K562 (cell line): ENCODE results near the gene P4HB. TPM values are rescaled to one million over a fixed set of nuclear protein-coding genes. Genes with fewer than 3 reads are reported as not detected.

Experiments used
- ATAC-seq: fragments of 200-7000 bp; cut with Tn5 transposase; 3 replicates; pipeline ENCODE4 v1.9.1; 2020; ENCODE audit warnings: moderate library complexity
- BruUV-seq: library from RNA; stranded (reverse); fragments of 400-500 nt; replicated peaks from 2 replicates; lab custom pipeline; 2021; lab: Mats Ljungman, UMichigan
- CTCF ChIA-PET: fragments of 300-600 bp; formaldehyde crosslinking; extraction: SDS; loops from one replicate; lab custom pipeline; 2021; ENCODE audit warnings: low intra/inter-chr PET ratio; lab: Yijun Ruan, JAX
- POLR2A ChIA-PET: fragments of 300-600, 350-650 bp; sonication (Branson Sonifier 250); formaldehyde crosslinking; extraction: SDS; loops from one replicate; lab custom pipeline; 2021; ENCODE audit warnings: antibody characterized with exemption, inconsistent platforms; lab: Yijun Ruan, JAX
- DNase-seq, 4 experiments: peaks; one replicate each; pipeline versions ENCODE4 v3.0.0 to v3.0.0-alpha.2; 2011 to 2018; ENCODE audit warnings: low spot score in 3 of 4, mixed read lengths in 3 of 4; ENCODE audit errors: extremely low read depth in 1 of 4
- FAIRE-seq: peaks from 2 replicates; lab custom pipeline; 2011; peaks lifted over from hg19 to GRCh38; lab: Jason Lieb, UNC
- H2AFZ ChIP-seq: 2 replicates; pipeline ENCODE4 v1.6.0; 2011; ENCODE audit warnings: low read depth, low read length, control low read depth, inconsistent platforms
- H3K27ac ChIP-seq: fragments of 200-600 bp; 3 replicates; pipeline ENCODE4 v1.8.0; 2011; ENCODE audit warnings: low read depth, mild to moderate bottlenecking, control low read depth, inconsistent platforms, low read length, moderate library complexity, mixed read lengths; ENCODE audit errors: extremely low read depth
- H3K27me3 ChIP-seq, 2 experiments: fragments of 300-600 bp in 1 of 2; 2 replicates in 1 of 2; 3 replicates in 1 of 2; pipeline versions ENCODE4 v1.6.0 to v1.8.0; 2011; ENCODE audit warnings: inconsistent platforms in 2 of 2, low read length in 2 of 2, mild to moderate bottlenecking in 1 of 2, mixed read lengths in 1 of 2, moderate library complexity in 1 of 2; ENCODE audit not compliant: control insufficient read depth in 2 of 2, insufficient read depth in 2 of 2
- H3K36me3 ChIP-seq: fragments of 300-600 bp; 3 replicates; pipeline ENCODE4 v1.8.0; 2011; ENCODE audit warnings: mild to moderate bottlenecking, low read length, inconsistent platforms; ENCODE audit not compliant: control insufficient read depth, insufficient read depth
- H3K4me1 ChIP-seq, 2 experiments: fragments of 200-600 bp in 1 of 2; replicated peaks in 1 of 2; 2 replicates in 1 of 2; 3 replicates in 1 of 2; pipeline versions ENCODE4 v1.5.1 to v1.8.0; 2011; ENCODE audit warnings: inconsistent platforms in 2 of 2, low read length in 2 of 2, mild to moderate bottlenecking in 1 of 2, mixed read lengths in 1 of 2, moderate library complexity in 1 of 2; ENCODE audit not compliant: control insufficient read depth in 2 of 2, insufficient read depth in 2 of 2
- H3K4me2 ChIP-seq: 2 replicates; pipeline ENCODE4 v1.6.1; 2011; ENCODE audit warnings: low read length, control low read depth, inconsistent platforms, mixed read lengths; ENCODE audit not compliant: insufficient read depth
- H3K4me3 ChIP-seq: fragments of 200-600 bp; sonication (generic), shearing (Covaris generic); 2 replicates; pipeline ENCODE4 v1.5.1; 2016; ENCODE audit warnings: control low read depth, inconsistent platforms
- H3K79me2 ChIP-seq: fragments of 200-600 bp; 3 replicates; pipeline ENCODE4 v1.8.0; 2011; ENCODE audit warnings: low read length, inconsistent platforms; ENCODE audit not compliant: control insufficient read depth, insufficient read depth
- H3K9ac ChIP-seq, 2 experiments: 2 replicates each; pipeline versions ENCODE4 v1.6.0 to v1.6.1; 2011; ENCODE audit warnings: low read depth in 2 of 2, low read length in 2 of 2, control low read depth in 1 of 2, inconsistent platforms in 1 of 2, mild to moderate bottlenecking in 1 of 2, mixed read lengths in 1 of 2; ENCODE audit not compliant: insufficient read depth in 1 of 2
- H3K9me1 ChIP-seq: one replicate; pipeline ENCODE4 v1.6.0; 2011; ENCODE audit warnings: inconsistent platforms, mild to moderate bottlenecking, low read length, moderate library complexity; ENCODE audit not compliant: control insufficient read depth, insufficient read depth
- H3K9me3 ChIP-seq: replicated peaks from 2 replicates; pipeline ENCODE4 v1.5.1; 2011; ENCODE audit warnings: low read depth, low read length, inconsistent platforms; ENCODE audit not compliant: control insufficient read depth, insufficient read depth
- H4K20me1 ChIP-seq: replicated peaks from 2 replicates; pipeline ENCODE4 v1.6.1; 2011; ENCODE audit warnings: low read length, inconsistent platforms, mixed read lengths; ENCODE audit not compliant: control insufficient read depth, insufficient read depth
- HDAC8 ChIP-seq: fragments of 450-650 bp; IDR thresholded peaks from 2 replicates; pipeline ENCODE4 v1.6.1; 2016; ENCODE audit warnings: mild to moderate bottlenecking, missing genetic modification characterization, moderate library complexity, missing compliant biosample characterization
- HNRNPL ChIP-seq: fragments of 200-400 bp; formaldehyde crosslinking; IDR thresholded peaks from 2 replicates; pipeline ENCODE4 v1.6.1; 2017; ENCODE audit warnings: low read depth, mild to moderate bottlenecking, low read length
- NR4A1 ChIP-seq, 2 experiments: fragments of 250-450 bp in 1 of 2; fragments of 450-650 bp in 1 of 2; sonication (Bioruptor Pico) in 1 of 2; IDR thresholded peaks; 2 replicates each; pipeline versions ENCODE4 v1.4.0 to v1.6.1; 2016 to 2020; ENCODE audit warnings: mild to moderate bottlenecking in 2 of 2, missing compliant biosample characterization in 1 of 2, missing genetic modification characterization in 1 of 2, moderate library complexity in 1 of 2
- PCBP1 ChIP-seq: fragments of 200-400 bp; formaldehyde crosslinking; IDR thresholded peaks from 2 replicates; pipeline ENCODE4 v1.6.1; 2018; ENCODE audit warnings: mild to moderate bottlenecking, low read depth, low read length; ENCODE audit not compliant: poor library complexity, severe bottlenecking
- RBM14 ChIP-seq: fragments of 200-400 bp; formaldehyde crosslinking; IDR thresholded peaks from 2 replicates; pipeline ENCODE4 v1.6.1; 2018; ENCODE audit warnings: low read depth, mild to moderate bottlenecking, low read length, moderate library complexity, borderline replicate concordance; ENCODE audit not compliant: insufficient read depth
- WGBS: fragments of 100-300 bp; shearing (Covaris generic); methylation state at CpG from one replicate; pipeline ENCODE4 v1.1.6; 2016; ENCODE audit warnings: low coverage, mixed read lengths; ENCODE audit not compliant: insufficient coverage; ENCODE audit errors: missing lambda C conversion rate; 5-methylcytosine and 5-hydroxymethylcytosine counted together
- in situ Hi-C: fragments of 300-500 bp; cut with MboI; formaldehyde crosslinking; loops from 4 replicates; pipeline ENCODE4 v1.15.0; 2018; ENCODE audit warnings: inconsistent platforms, mixed read lengths
- intact Hi-C: fragments of 100-400 bp; cut with micrococcal nuclease; formaldehyde crosslinking; loops from 2 replicates; pipeline ENCODE4 v1.14.2; 2022
- polyA plus RNA-seq, 8 experiments: library from polyadenylated mRNA; depleted of rRNA in 4 of 8; stranded (reverse) in 5 of 8; unstranded in 3 of 8; fragments of >200 nt; fragmentation: Nextera tagmentation in 2 of 8; fragmentation: Illumina TruSeq in 1 of 8; extraction: Ambion mirVana in 2 of 8; extraction: Trizol in 1 of 8; gene quantifications; 2 replicates each; pipeline versions ENCODE4 v1.2.1 to v1.2.3, GENCODE V29; 2011 to 2014; ENCODE audit warnings: inconsistent platforms in 1 of 8, missing spikeins in 1 of 8
- total RNA-seq, 7 experiments: library from RNA; depleted of rRNA in 6 of 7; stranded (reverse); fragments of >200 nt in 6 of 7; fragmentation: Illumina TruSeq in 2 of 7; extraction: Trizol in 2 of 7; gene quantifications; 2 replicates each; pipeline versions ENCODE4 v1.2.1 to v1.2.3, GENCODE V29; 2011 to 2021; ENCODE audit warnings: low replicate concordance in 1 of 7
- TF ChIP-seq, protein P1 (sequence below): fragments of 250-450 bp; sonication (Bioruptor Pico); IDR thresholded peaks from 2 replicates; pipeline ENCODE4 v1.9.0; 2021; ENCODE audit warnings: mild to moderate bottlenecking
- TF ChIP-seq, protein P2 (sequence below): sonication (generic); formaldehyde crosslinking; IDR thresholded peaks from 2 replicates; pipeline ENCODE4 v1.9.0; 2022; ENCODE audit warnings: mild to moderate bottlenecking, missing genetic modification reagents
- TF ChIP-seq, protein P3 (sequence below): sonication (generic); formaldehyde crosslinking; IDR thresholded peaks from 2 replicates; pipeline ENCODE4 v1.5.0; 2020; ENCODE audit warnings: missing genetic modification reagents

The P4HB gene
- total and polyA plus RNA-seq, 9 of the 15 experiments (the other 6 are each of a cell fraction or from before 2014, with no cell fraction given): 4.4 to 645 (median 325) TPM

DNA sequence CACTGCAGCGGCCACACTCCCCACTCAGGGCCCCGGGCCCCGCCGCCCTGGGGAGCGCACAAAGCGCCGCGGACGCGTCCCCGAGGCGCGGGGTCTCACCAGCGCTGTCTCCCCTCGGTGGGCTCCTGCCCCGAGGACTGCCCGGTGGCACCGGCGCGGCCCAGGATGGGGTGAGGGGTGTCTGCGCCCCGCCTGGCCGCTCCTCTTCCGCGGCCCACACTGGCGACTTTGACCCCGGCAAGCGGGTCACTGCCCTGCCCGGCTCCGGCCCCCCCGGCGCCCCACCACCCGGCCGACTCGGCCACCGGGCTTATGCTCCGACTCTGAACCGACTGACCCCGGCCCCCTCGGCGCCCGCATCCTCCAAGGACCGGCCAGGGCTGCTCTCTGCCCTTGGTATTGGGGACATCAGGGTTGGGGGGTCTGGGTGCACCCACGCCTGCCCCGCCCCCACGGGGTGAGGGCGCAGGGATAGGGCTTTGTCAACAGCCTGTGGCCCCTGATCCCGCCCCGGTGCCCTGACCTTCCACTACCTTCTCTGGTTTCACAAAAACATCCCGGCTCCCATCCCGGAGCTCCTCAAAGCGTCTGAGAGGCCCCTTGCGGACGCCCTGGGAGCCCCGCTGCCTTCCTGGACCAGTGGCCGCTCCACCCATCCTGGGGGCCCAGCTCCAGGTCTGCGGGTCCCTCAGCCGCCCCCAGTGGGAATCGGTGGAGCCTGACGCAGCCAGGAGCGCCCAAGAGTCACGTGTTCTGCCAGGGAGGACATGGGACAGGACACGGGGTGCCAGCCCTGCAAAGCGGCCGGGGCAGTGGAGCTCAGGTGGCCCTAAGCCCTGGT is 55.6 kb downstream of the P4HB start:
- intact Hi-C loops: no loop called here
- no peak for DNase-seq
- in situ Hi-C loops: loop anchor here (5.0 kb wide), 1 partner anchor 67 kb away; no protein-coding TSS in a partner anchor
- Histone ChIP-seq H3K4me3 (no peak overlapping the region), H3K9me1 (no peaks in the 10 kb centered on the region), H3K27me3 (peaks cover 24 to 75% of the 10 kb centered on the region in 2 experiments; a peak in 4 of 5 replicates), H3K9me3 (peaks cover 3% of the 10 kb centered on the region; the same call in 1 of the 2 replicates), H3K79me2 (no peaks in the 10 kb centered on the region), H3K27ac (no peak overlapping the region), H3K4me2 (no peak overlapping the region), H3K9ac (no peak overlapping the region), H4K20me1 (peaks cover 14% of the 10 kb centered on the region; the same call in 1 of the 2 replicates), H3K4me1 (peaks cover 0 to 68% of the 10 kb centered on the region in 2 experiments; a peak in 3 of 5 replicates), H2AFZ (no peak overlapping the region), H3K36me3 (no peaks in the 10 kb centered on the region)
- TF ChIP-seq HNRNPL: peak; percentile 20; the same call in 1 of the 2 replicates
- TF ChIP-seq, protein P1, sequence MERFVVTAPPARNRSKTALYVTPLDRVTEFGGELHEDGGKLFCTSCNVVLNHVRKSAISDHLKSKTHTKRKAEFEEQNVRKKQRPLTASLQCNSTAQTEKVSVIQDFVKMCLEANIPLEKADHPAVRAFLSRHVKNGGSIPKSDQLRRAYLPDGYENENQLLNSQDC (CRISPR knock-in tag): no peak
- TF ChIP-seq NR4A1 (CRISPR knock-in tag; IDR thresholded peaks at IDR 0.05): no peak
- no peak for TF ChIP-seq NR4A1 (tag; IDR thresholded peaks at IDR 0.05)
- peak; percentile 19 for TF ChIP-seq PCBP1
- TF ChIP-seq, protein P2, sequence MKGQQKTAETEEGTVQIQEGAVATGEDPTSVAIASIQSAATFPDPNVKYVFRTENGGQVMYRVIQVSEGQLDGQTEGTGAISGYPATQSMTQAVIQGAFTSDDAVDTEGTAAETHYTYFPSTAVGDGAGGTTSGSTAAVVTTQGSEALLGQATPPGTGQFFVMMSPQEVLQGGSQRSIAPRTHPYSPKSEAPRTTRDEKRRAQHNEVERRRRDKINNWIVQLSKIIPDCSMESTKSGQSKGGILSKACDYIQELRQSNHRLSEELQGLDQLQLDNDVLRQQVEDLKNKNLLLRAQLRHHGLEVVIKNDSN (CRISPR knock-in tag): peak; percentile 30; the same call in 1 of the 2 replicates
- no peak for TF ChIP-seq HDAC8
- TF ChIP-seq, protein P3, sequence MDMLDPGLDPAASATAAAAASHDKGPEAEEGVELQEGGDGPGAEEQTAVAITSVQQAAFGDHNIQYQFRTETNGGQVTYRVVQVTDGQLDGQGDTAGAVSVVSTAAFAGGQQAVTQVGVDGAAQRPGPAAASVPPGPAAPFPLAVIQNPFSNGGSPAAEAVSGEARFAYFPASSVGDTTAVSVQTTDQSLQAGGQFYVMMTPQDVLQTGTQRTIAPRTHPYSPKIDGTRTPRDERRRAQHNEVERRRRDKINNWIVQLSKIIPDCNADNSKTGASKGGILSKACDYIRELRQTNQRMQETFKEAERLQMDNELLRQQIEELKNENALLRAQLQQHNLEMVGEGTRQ (CRISPR knock-in tag): 0 out of 2 replicates have a peak, but pooled peaks have one; percentile 17
- 0 out of 2 replicates have a peak, but pooled peaks have one; percentile 21 for TF ChIP-seq RBM14
- FAIRE-seq: no peak
- ChIA-PET CTCF (no interaction called here), POLR2A (interaction anchor here (0.6 to 1.1 kb wide), 4 partner anchors 10 to 714 kb away, joined by 3 read pairs; no protein-coding TSS in a partner anchor)
- WGBS: 10% methylated on average over 37 of the region's 65 CpGs
- no peak for ATAC-seq
- no TSS peak for BruUV-seq
